SH-SY5Y (cell line): ENCODE measurements around the gene ORAI2.

Source experiments
- GATA2 ChIP-seq: IDR thresholded peaks from 2 replicates; pipeline ENCODE4 v1.6.1; 2011; ENCODE audit warnings: mild to moderate bottlenecking, low read depth, low read length
- GATA3 ChIP-seq: IDR thresholded peaks from 2 replicates; pipeline ENCODE4 v1.6.1; 2011; ENCODE audit warnings: low read depth, mild to moderate bottlenecking, low read length, moderate library complexity

DNA sequence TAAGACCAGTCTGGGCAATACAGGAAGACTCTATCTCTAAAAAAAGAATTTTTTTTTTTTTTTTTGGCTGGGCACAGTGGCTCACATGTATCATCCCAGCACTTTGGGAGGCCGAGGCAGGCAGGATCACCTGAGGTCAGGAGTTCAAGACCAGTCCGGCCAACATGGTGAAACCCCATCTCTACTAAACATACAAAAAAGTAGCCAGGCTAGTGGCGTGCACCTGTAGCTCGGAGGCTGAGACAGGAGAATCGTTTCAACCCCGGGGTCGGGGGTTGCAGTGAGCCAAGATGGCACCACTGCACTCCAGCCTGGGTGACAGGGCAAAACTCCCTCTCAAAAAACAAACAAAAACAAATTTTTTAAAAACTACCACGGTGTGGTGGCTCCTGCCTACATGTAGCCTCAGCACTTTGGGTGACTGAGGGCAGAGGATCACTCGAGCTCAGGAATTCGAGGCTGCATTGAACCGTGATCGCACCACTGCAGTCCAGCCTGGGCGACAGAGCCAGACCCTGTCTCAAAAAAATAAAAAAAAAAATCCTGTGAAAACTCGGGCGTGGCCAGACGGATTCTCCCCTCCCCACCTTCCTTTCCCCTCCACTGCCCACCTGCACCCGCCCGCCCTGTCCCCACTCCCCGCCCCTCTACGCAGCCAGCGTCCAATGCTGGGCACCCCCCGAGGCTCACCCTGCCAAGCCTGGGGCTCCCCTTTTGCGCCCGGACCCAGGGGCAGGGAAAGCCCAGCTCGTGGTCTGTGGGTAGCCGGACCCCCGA, 745 bp upstream of the ORAI2 start:
- TF ChIP-seq GATA3 (no peak), GATA2 (no peak)
